ENCODE measurements around the gene FAHD1.

Gene FAHD1

DNA sequence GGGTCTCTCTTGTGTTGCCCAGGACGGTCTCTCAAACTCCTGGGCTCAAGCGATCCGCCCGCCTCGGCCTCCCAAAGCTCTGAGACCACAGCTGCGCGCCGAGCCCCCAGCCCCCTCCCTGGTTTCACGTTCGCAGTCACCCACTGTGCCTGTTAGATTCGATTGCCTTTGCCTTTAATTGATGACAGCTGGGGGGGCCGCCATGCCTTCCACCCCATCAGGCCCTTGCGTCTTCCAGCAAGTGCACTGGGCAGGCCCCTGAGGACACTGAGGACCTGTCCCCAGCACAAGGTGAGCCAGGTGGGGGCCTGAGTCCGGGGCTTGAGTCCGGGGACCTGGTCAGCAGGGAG, 36.8 kb upstream of the FAHD1 start:
- in situ Hi-C loops (cut with HindIII; ENCODE audit: low sequenced_read_pairs), result no loop called here
- no peak for DNase-seq (ENCODE audit: low read depth, low spot score)
- H3K4me3 ChIP-seq (ENCODE audit: low read depth, low read length), result no peak overlapping the region
- no peak for TF ChIP-seq CTCF (IDR thresholded peaks at IDR 0.05; ENCODE audit: low read depth, low read length)

- H3K4me3 ChIP-seq (ENCODE audit: low read depth, low read length), result no peak overlapping the region
- in situ Hi-C loops (cut with HindIII; ENCODE audit: low sequenced_read_pairs), result no loop called here
- no peak for DNase-seq (ENCODE audit: low read depth, low spot score)
- TF ChIP-seq CTCF (IDR thresholded peaks at IDR 0.05; ENCODE audit: low read depth, low read length), result no peak
Measured at GRCh38 chr16:1790611-1791255, 36.3 kb upstream of the FAHD1 start.

DNA sequence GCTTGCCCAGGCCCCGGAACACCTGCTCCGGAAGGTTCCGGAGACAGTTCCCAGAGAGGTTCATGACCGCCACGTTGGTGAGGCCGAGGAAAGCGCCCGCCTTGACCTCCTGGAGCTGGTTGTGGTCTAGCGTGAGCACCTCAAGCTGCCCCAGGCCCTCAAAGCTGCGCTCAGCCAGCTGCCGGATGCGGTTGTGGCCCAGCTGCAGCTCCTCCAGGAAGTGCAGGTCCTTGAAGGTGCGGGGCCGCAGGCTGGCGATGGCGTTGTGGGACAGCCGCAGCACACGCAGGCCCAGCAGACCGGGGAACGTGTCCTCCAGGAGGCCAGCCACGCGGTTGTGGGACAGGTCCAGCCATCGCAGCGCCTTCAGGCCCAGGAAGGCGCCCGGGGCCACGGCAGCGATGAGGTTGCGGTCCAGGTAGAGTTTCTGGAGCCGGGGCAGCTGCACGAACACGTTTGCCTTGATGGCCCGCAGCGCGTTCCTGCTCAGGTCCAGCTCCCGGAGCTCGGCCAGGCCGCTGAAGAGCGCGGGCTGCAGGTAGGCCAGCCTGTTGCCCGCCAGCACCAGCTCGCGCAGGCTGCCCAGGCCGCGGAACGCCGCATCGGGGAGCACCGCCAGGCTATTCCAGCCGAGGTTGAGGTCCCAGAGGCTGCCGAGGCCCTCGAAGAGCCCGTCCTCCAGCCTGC, 35.6 kb upstream of the FAHD1 start:
- in situ Hi-C loops (cut with HindIII; ENCODE audit: low sequenced_read_pairs), result no loop called here
- no peak for TF ChIP-seq CTCF (IDR thresholded peaks at IDR 0.05; ENCODE audit: low read depth, low read length)
- no peak for DNase-seq (ENCODE audit: low read depth, low spot score)
- no peak overlapping the region for H3K4me3 ChIP-seq (ENCODE audit: low read depth, low read length)

DNA sequence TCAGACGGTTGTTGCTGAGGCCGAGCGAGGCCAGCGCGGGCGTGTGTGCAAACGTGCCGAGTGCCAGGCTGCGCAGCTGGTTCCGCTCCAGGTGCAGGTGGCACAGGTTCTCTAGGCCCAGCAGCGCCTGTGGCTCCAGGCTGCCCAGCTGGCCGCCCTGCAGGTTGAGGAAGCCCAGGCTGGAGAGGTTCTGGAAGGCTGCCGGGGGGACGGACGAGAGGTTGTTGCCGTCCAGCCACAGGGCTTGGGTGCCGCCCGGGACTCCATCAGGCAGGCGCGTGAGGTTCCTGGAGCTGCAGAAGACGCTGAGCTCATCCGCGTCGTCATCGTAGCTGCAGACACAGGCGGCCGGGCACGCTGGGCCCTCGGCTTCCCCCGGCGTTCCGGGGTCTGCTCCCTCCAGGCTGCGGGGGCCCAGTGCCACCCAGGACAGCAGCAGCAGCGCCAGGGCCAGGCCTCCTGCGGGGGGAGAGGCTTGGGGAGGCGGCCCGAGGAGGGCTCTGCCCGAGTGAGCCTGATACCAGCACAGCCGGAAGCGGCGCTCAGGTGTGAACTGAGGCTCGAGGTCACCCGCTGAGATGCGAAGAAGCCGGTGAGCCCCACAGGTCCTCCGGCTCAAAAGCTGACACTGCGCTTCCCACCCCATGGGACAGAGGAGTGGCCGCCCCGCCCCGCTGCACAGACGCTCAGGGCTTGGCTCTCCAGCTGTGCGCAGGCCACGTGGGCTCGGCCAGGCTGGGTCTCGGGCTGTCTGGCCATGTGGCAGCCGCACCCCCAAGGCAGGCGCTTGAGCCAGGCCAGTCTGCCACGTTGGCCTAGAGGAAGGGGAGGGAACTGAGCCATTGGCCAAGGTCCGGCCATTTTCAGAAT, 34.8 kb upstream of the FAHD1 start:
- no peak for DNase-seq (ENCODE audit: low read depth, low spot score)
- in situ Hi-C loops (cut with HindIII; ENCODE audit: low sequenced_read_pairs), result no loop called here
- no peak overlapping the region for H3K4me3 ChIP-seq (ENCODE audit: low read depth, low read length)
- TF ChIP-seq CTCF (IDR thresholded peaks at IDR 0.05; ENCODE audit: low read depth, low read length), result no peak

DNA sequence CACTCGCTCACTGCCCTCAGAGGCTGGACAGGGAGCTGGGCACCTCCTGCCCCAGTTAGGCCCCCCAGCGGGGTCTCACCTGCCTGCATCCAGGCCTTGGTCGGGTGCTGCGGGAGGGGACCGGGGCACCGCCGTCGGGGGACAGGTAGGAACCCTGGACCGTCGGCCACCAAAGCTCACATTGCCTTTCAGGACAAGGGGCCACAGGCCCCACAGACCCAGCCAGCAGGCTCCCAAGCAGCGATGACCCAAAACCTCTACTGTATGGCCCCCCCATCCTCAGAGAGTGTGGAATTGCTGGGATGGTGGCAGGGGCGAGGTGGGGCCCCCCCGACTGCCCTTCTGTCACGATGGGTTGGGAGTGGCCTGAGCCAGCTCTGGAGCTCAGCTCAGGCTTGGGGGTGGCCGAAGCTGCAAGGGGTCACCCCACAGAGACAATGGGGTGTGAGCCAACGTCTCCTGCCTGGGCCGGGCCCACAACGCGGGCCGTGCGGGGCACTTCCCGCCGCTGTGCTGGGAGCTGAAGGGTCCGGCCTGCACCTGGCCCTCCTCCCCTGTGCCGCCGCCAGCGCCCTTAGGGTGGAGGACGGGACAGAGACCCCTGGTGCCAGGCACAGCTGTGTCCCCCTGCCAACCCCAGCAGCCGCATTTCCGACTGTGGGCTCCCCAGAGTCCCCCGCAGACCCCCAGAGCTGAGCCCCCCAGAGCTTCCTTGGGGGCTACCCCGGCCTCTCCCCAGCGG, 34.0 kb upstream of the FAHD1 start:
- in situ Hi-C loops (cut with HindIII; ENCODE audit: low sequenced_read_pairs), result no loop called here
- H3K4me3 ChIP-seq (ENCODE audit: low read depth, low read length), result no peak overlapping the region
- no peak for DNase-seq (ENCODE audit: low read depth, low spot score)
- TF ChIP-seq CTCF (IDR thresholded peaks at IDR 0.05; ENCODE audit: low read depth, low read length), result no peak

DNA sequence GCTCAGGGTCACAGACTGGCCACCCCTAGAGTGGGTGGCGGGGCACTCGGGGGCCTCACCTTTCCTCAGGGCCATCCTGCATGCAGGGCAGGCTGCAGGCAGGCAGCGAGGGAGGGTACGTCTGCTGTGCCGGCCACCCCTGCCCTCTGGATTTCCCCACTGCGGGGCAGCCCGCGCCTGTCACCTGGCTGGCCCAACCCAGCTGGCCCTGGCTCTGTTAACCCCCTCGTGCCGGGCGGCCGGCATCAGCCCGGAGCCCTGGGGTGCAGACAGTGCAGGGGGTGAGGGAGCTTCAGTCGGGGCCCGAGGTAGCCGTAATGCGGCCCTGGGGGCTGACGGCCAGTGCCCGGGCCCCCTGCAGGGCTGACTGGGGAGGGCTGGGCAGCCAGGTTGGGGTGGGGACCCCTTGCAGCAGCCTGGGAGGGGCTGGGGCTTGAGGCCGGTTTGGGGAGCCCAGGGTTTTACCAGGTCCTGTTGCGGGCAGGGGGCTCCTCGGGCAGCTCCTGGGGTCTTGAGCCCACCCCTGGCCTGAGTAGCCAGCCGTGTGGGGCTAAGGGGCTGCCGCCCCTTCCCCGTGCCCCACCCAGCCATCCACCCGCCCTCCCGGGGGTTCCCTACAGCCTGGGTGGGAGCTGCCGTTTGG, 33.3 kb upstream of the FAHD1 start, which contains the start of gene IGFALS:
IGFALS (minus strand) TSS at position 128 of the 643 bp plus-strand sequence; CDS start at position 75, 53 bp downstream.
- H3K4me3 ChIP-seq (ENCODE audit: low read depth, low read length), result no peak within 1 kb of the TSS
- no peak for DNase-seq (ENCODE audit: low read depth, low spot score)
- no peak for TF ChIP-seq CTCF (IDR thresholded peaks at IDR 0.05; ENCODE audit: low read depth, low read length)
- in situ Hi-C loops (cut with HindIII; ENCODE audit: low sequenced_read_pairs), result no loop called here
